ENCODE measurements around the gene MAGEB6. TPM values are rescaled to one million over a fixed set of nuclear protein-coding genes. Genes with fewer than 3 reads are reported as not detected.
"Not testable (repeated sequence)": the region's sequence is repeated elsewhere in the genome, so short reads cannot be mapped to it uniquely, and the experiment has no call there.

MAGEB6 gene
- not detected for total RNA-seq

GRCh38 chrX:26192204-26192603, at the start of gene MAGEB6:
Gene MAGEB6, plus strand, starts transcription at chrX:26192440. Its CDS starts 1,407 bp downstream, at chrX:26193847.
- Histone ChIP-seq H3K27me3 (ENCODE audit: insufficient read depth, low read length) (no peaks in the 10 kb centered on the region), H3K4me1 (ENCODE audit: insufficient read depth, low read length) (no peaks in the 10 kb centered on the region), H3K9me3 (ENCODE audit: low read depth, low read length) (no peaks in the 10 kb centered on the region), H3K4me3 (ENCODE audit: low read length) (no peak within 1 kb of the TSS)

DNA sequence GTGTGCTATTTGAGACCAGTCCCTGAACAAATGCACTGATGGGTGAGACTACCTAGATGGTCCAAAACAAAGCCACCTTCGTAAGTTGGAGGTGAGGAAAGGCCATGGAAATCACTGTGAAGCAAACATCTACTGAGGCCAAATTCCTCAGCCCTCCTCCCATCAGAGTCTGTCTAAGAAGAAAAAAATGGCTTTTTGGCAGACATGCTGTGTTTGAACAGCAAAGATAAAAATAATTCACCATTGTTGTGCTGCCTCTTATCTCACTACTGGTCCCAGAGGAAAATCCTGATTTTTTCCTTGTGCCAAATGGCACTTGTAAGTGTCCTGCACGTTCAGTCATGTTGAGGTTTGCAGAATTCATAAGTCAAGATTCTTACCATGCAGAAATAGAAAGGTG, 46.2 kb upstream of the MAGEB6 start:
- H3K4me3 ChIP-seq (ENCODE audit: low read length): no peak overlapping the region
- H3K4me1 ChIP-seq (ENCODE audit: insufficient read depth, low read length): no peaks in the 10 kb centered on the region
- no peaks in the 10 kb centered on the region for H3K9me3 ChIP-seq (ENCODE audit: low read depth, low read length)
- H3K27me3 ChIP-seq (ENCODE audit: insufficient read depth, low read length): no peaks in the 10 kb centered on the region

DNA sequence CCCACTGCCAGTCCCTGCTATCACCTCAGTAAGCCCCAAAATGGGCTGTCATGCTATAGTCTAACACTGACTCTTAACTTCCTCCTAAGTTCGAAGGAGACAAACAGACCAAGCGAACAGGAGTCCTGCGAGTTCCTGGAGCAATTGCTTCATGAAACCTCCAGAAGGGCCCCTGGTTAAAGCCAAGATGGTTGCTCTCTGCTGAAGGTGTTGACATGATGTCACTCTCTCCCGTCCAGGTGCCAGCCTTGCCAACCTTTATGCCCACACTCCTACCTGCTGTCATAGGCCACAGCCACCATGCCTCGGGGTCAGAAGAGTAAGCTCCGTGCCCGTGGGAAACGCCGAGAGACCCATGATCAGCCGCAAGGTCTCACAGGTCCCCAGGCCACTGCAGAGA, 31.9 kb upstream of the MAGEB6 start, which contains the start of gene MAGEB6B:
TSS of gene MAGEB6B (plus strand) at position 301 of the 400 bp plus-strand sequence. CDS start at position 301, 0 bp downstream.
- H3K4me3 ChIP-seq (ENCODE audit: low read length): no peak within 1 kb of the TSS
- H3K4me1 ChIP-seq (ENCODE audit: insufficient read depth, low read length): no peaks in the 10 kb centered on the region
- no peaks in the 10 kb centered on the region for H3K9me3 ChIP-seq (ENCODE audit: low read depth, low read length)
- H3K27me3 ChIP-seq (ENCODE audit: insufficient read depth, low read length): no peaks in the 10 kb centered on the region

DNA sequence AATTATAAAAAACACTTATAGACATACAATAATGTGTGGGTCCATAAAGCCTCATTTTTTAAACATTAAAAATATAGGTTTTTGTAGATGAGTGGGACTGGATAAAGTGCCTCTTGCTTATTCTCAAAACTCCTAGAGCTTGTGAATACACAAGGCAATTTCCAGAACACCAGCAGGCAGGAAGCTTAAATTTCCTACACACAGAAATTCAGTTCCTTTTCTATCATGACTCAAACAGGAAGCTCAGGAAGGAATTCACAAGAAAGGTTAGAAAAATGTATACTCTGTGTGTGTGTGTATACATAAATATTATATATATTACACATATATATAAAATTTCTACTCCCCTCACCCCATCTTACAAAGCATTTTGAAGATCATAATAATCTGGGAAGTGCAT, 11.3 kb downstream of the MAGEB6 start:
- H3K4me3 ChIP-seq (ENCODE audit: low read length): no peak overlapping the region
- H3K27me3 ChIP-seq (ENCODE audit: insufficient read depth, low read length): no peaks in the 10 kb centered on the region
- H3K4me1 ChIP-seq (ENCODE audit: insufficient read depth, low read length): no peaks in the 10 kb centered on the region
- no peaks in the 10 kb centered on the region for H3K9me3 ChIP-seq (ENCODE audit: low read depth, low read length)

GRCh38 chrX:26204717-26205116, 12.5 kb downstream of the MAGEB6 start:
- not testable (repeated sequence) for H3K27me3 ChIP-seq (ENCODE audit: insufficient read depth, low read length); H3K9me3 ChIP-seq (ENCODE audit: low read depth, low read length); H3K4me1 ChIP-seq (ENCODE audit: insufficient read depth, low read length); H3K4me3 ChIP-seq (ENCODE audit: low read length)

DNA sequence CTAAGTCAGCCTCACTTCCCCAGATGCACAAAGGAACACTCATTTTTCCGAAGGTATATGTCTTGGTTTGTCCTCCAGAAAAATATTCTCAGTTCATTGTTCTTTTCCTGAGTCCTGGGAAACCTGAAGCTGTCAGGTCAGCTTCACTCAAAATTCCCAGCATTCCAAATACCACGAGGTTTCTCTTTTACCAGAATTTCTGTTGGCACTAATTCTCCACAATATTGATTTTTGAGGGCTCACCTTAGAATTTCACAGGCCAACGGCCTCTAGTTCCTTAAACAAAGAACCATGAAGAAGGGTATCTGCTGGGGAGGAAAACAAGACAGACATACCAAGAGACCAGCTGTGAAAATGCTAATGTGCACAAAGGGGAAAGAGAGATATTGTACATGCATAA, 15.8 kb downstream of the MAGEB6 start:
- no peak overlapping the region for H3K4me3 ChIP-seq (ENCODE audit: low read length)
- H3K4me1 ChIP-seq (ENCODE audit: insufficient read depth, low read length): no peaks in the 10 kb centered on the region
- H3K9me3 ChIP-seq (ENCODE audit: low read depth, low read length): no peaks in the 10 kb centered on the region
- H3K27me3 ChIP-seq (ENCODE audit: insufficient read depth, low read length): no peaks in the 10 kb centered on the region

DNA sequence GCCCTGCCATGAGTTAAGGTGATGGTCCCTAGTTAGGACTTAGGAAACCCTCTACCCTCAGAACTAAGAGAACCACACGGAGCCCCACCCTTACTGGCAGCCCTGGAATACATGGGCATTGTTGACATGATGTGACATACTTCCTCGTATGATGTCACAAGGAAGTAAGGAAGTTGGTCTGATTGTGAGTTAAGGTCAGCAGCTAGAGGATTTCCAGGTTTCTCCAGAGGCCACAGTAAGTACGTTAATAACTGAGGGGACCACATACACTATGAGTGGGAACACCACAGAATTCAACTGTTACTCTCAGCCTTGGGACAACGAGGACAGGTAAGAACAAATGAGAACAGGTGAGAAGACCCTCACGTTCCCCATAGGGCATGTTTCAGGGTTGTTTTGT, 23.6 kb downstream of the MAGEB6 start, which contains the start of gene MAGEB5:
TSS of gene MAGEB5 (plus strand) at position 301 of the 400 bp plus-strand sequence. CDS start 1,133 bp downstream, outside the sequence.
- H3K27me3 ChIP-seq (ENCODE audit: insufficient read depth, low read length): no peaks in the 10 kb centered on the region
- no peaks in the 10 kb centered on the region for H3K9me3 ChIP-seq (ENCODE audit: low read depth, low read length)
- no peak within 1 kb of the TSS for H3K4me3 ChIP-seq (ENCODE audit: low read length)
- no peaks in the 10 kb centered on the region for H3K4me1 ChIP-seq (ENCODE audit: insufficient read depth, low read length)

DNA sequence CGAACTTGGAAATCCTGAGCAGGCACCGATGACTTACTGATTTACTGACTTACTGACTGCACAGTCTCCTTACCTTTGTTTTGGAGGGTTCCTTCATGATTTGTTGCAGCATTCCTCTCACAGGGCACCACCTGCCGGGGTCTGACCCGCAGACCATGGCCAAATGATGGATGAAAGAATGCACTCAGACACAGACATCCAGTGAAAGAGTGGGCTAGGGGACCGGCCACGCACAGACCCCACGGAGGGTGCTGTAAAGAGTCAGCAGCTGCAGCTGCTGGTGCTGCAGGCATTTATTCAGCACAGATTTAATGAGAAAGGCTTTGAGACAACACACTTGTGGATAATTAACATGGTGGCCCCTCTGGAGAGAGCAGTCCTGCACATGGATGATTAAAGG, 27.1 kb downstream of the MAGEB6 start:
- Histone ChIP-seq H3K4me1 (ENCODE audit: insufficient read depth, low read length) (no peaks in the 10 kb centered on the region), H3K4me3 (ENCODE audit: low read length) (no peak overlapping the region), H3K9me3 (ENCODE audit: low read depth, low read length) (no peaks in the 10 kb centered on the region)

GRCh38 chrX:26234177-26234576, 41.9 kb downstream of the MAGEB6 start:
- H3K27me3 ChIP-seq (ENCODE audit: insufficient read depth, low read length): no peaks in the 10 kb centered on the region
- H3K4me1 ChIP-seq (ENCODE audit: insufficient read depth, low read length): no peaks in the 10 kb centered on the region
- no peak overlapping the region for H3K4me3 ChIP-seq (ENCODE audit: low read length)
- no peaks in the 10 kb centered on the region for H3K9me3 ChIP-seq (ENCODE audit: low read depth, low read length)

More for the DNA sequence above, 27.1 kb downstream of the MAGEB6 start:
- H3K27me3 ChIP-seq (ENCODE audit: insufficient read depth, low read length): no peaks in the 10 kb centered on the region

Other genes starting within 250 kb of the MAGEB6 start
- not detected for gene MAGEB18, start 54.1 kb upstream of the MAGEB6 start, total RNA-seq
- gene MAGEB6B, start 31.8 kb upstream of the MAGEB6 start, total RNA-seq: not detected
- gene MAGEB5, start 23.7 kb downstream of the MAGEB6 start, total RNA-seq: 0.21 TPM